AG04450 (cell line): ENCODE results near the gene PRR19. TPM values are rescaled to one million over a fixed set of nuclear protein-coding genes. Genes with fewer than 3 reads are reported as not detected.
A peak's percentile ranks its signal among the peaks of the same experiment; 100 is the strongest.

Experiments
- CTCF ChIA-PET: fragments of 300-600, 350-600 bp; formaldehyde crosslinking; extraction: SDS; loops from one replicate; lab custom pipeline; 2022; ENCODE audit warnings: antibody characterized with exemption, inconsistent platforms; lab: Charles Lee
- POLR2A ChIA-PET: fragments of 350-600 bp; formaldehyde crosslinking; extraction: SDS; loops from one replicate; lab custom pipeline; 2021; ENCODE audit warnings: antibody characterized with exemption, inconsistent platforms; lab: Yijun Ruan, JAX
- DNase-seq: peaks from one replicate; pipeline ENCODE4 v3.0.0-alpha.2; 2011; ENCODE audit warnings: low read depth, low spot score
- H3K27ac ChIP-seq: one replicate; pipeline ENCODE4 v1.5.1; 2012; ENCODE audit warnings: low read depth, low read length, control low read depth
- H3K27me3 ChIP-seq: one replicate; pipeline ENCODE4 v1.6.0; 2012; ENCODE audit warnings: low read length; ENCODE audit not compliant: control insufficient read depth, insufficient read depth
- H3K4me3 ChIP-seq: 2 replicates; pipeline ENCODE4 v1.5.1; 2011; ENCODE audit warnings: mild to moderate bottlenecking, low read depth, low read length, control low read depth
- H3K9me3 ChIP-seq: 2 replicates; pipeline ENCODE4 v1.5.1; 2012; ENCODE audit warnings: low read length; ENCODE audit not compliant: control insufficient read depth, insufficient read depth
- CTCF ChIP-seq: IDR thresholded peaks from 2 replicates; pipeline ENCODE4 v1.5.1; 2011; ENCODE audit warnings: low read depth, low read length, control low read depth, inconsistent platforms
- polyA minus RNA-seq: library from RNA; depleted of rRNA, polyadenylated mRNA; stranded (reverse); fragments of >200 nt; gene quantifications from 2 replicates; pipeline ENCODE4 v1.2.3, GENCODE V29; 2011; rRNA and poly(A)+ RNA removed
- polyA plus RNA-seq: library from polyadenylated mRNA; depleted of rRNA; stranded (reverse); fragments of >200 nt; gene quantifications from 2 replicates; pipeline ENCODE4 v1.2.3, GENCODE V29; 2011; rRNA removed

Gene PRR19
- polyA plus RNA-seq (0.40 and 0.92 TPM in 2 replicates), polyA minus RNA-seq (0.43 and 0.74 TPM in 2 replicates)

GRCh38 chr19:42301646-42302203, at the start of gene PRR19:
TSS of gene PRR19 (plus strand) at chr19:42302132. CDS start at chr19:42309585, 7,453 bp downstream.
- peaks cover 3% of the 10 kb centered on the region; the same call in 1 of the 2 replicates for H3K9me3 ChIP-seq
- no peaks in the 10 kb centered on the region for H3K27me3 ChIP-seq
- DNase-seq, result no peak
- no peak for TF ChIP-seq CTCF
- CTCF ChIA-PET, result no interaction called here
- POLR2A ChIA-PET, result interaction anchor here (0.6 to 1.0 kb wide), 4 partner anchors 10 to 55 kb away, joined by 3 to 4 read pairs (median 4); no protein-coding TSS in a partner anchor
- H3K4me3 ChIP-seq, result peak within 1 kb of the TSS; percentile 81
- peak within 1 kb of the TSS; percentile 21 for H3K27ac ChIP-seq

GRCh38 chr19:42252365-42253244, 49.3 kb upstream of the PRR19 start:
- no peak for DNase-seq
- peak overlapping the region; percentile 82 for H3K27ac ChIP-seq
- no peak for TF ChIP-seq CTCF
- H3K4me3 ChIP-seq, result peak overlapping the region; percentile 84
- peaks cover 7% of the 10 kb centered on the region; the same call in 1 of the 2 replicates for H3K9me3 ChIP-seq
- POLR2A ChIA-PET, result no interaction called here
- CTCF ChIA-PET, result interaction anchor here (1.4 to 2.1 kb wide), 4 partner anchors 27 to 148 kb away, joined by 3 to 13 read pairs (median 4); no protein-coding TSS in a partner anchor
- no peaks in the 10 kb centered on the region for H3K27me3 ChIP-seq

GRCh38 chr19:42253245-42254088, 48.5 kb upstream of the PRR19 start:
- Histone ChIP-seq H3K4me3 (peak overlapping the region; percentile 94), H3K27me3 (no peaks in the 10 kb centered on the region), H3K27ac (peak overlapping the region; percentile 82), H3K9me3 (peaks cover 7% of the 10 kb centered on the region; the same call in 1 of the 2 replicates)
- CTCF ChIA-PET, result no interaction called here
- POLR2A ChIA-PET, result interaction anchor here (0.6 kb wide), 1 partner anchor 31 kb away, joined by 4 read pairs; no protein-coding TSS in a partner anchor
- DNase-seq, result no peak
- TF ChIP-seq CTCF, result no peak

- Histone ChIP-seq H3K27ac (peak overlapping the region; percentile 47), H3K27me3 (no peaks in the 10 kb centered on the region), H3K4me3 (peak overlapping the region; percentile 94), H3K9me3 (peaks cover 7% of the 10 kb centered on the region; the same call in 1 of the 2 replicates)
- TF ChIP-seq CTCF, result no peak
- CTCF ChIA-PET, result no interaction called here
- no peak for DNase-seq
- POLR2A ChIA-PET, result interaction anchor here (0.6 kb wide), 1 partner anchor 32 kb away, joined by 4 read pairs; no protein-coding TSS in a partner anchor
Observed at GRCh38 chr19:42254089-42254849, 47.7 kb upstream of the PRR19 start.
